ENCODE data around the gene FEZ2.

GRCh38 chr2:36565712-36566111 is 32.3 kb downstream of the FEZ2 start:
- TF ChIP-seq CTCF (IDR thresholded peaks at IDR 0.05; ENCODE audit: poor library complexity, severe bottlenecking) (no peak), MXI1 (conservative IDR thresholded peaks at IDR 0.05; ENCODE audit: poor library complexity, severe bottlenecking) (no peak), EZH2 (IDR thresholded peaks at IDR 0.05; ENCODE audit: borderline replicate concordance, insufficient read depth, low read length, poor library complexity, severe bottlenecking) (no peak), POLR2AphosphoS5 (IDR thresholded peaks at IDR 0.05) (no peak)

Measured in neural cell (in vitro differentiated cells).